K562 treated with DMSO at 1 percent for 24 hours (cell line): ENCODE results near the gene C6orf120. TPM values are rescaled to one million over a fixed set of nuclear protein-coding genes. Genes with fewer than 3 reads are reported as not detected.

Experiments used
- total RNA-seq: library from RNA; unstranded; fragments of 300-600 nt; gene quantifications from 2 replicates; pipeline ENCODE4 v1.2.3, GENCODE V29; 2022; ENCODE audit warnings: low read depth; ENCODE audit not compliant: insufficient read depth

The C6orf120 gene
- total RNA-seq = 39.0 and 41.4 TPM in 2 replicates

DNA sequence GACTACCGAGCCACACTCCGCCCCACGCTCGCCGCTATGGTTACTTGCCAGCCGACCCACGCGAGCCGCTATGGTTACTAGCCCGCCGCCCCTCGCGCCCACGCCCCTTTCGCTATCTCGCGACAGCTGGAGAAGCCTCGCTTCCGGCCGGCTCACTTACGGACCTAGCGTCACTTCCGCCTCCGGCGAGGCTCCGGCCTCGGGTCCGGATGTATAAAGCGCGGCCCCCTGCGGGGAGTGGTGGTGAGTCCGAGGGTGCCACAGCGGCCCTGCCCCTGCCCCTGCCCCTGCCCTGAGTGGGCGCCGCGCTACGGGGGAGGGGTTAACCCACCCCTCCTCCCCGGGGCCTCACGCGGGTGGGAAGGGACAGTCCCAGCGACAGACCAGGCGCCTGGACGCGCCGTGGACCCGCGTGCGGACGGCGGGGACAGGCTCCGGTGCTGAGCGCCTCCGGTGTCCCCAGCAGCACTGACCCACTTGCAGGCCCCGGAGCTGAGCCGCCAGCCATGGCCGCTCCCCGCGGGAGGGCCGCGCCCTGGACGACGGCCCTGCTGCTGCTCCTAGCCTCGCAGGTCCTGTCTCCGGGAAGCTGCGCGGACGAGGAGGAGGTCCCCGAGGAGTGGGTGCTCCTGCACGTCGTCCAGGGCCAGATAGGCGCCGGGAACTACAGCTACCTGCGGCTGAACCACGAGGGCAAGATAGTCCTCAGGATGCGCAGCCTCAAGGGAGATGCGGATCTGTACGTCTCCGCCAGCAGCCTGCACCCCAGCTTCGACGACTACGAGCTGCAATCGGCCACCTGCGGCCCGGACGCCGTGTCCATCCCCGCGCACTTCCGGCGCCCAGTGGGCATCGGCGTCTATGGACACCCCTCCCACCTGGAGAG, at the start of gene C6orf120, which contains the start of gene WDR27:
Gene C6orf120, plus strand, starts transcription at position 173 of the 886 bp plus-strand sequence. Its CDS starts 334 bp downstream, at position 507.
Gene WDR27, minus strand, starts transcription at position 76 of the 886 bp plus-strand sequence. CDS start 13,024 bp downstream, outside the sequence.

DNA sequence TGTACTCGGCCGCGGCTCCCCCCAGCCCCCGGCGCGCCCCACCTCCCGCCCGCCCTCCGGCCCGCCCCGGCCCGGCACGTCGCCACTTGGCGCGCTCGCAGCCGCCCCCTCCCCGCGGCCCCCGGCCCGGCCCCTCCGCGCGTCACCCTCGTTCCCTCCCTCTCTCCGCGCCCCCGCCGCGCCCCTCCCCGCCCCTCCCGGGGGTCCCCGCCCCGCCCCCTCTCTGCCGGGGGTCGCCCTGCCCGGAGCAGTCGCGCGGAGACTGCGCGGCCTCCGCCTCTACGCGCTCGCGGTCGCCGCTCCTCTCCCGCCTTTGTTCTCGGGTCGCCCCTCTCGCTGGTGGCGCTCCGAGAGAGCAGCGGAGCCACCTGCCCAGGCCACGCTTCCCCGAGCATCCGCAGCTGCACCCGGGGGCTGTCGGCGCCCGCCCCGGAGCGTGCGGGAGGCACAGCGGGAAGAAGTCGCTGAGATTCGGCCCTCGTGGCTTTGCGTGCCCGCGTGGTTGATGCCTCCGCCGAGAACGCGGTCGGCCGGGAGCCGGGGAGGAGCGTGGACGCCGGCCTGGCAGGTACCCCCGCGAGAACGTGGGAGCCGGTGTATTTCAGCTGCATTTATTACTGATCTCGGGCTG, 22.7 kb downstream of the C6orf120 start, which contains the start of gene PHF10:
Gene PHF10, minus strand, starts transcription at position 7 of the 631 bp plus-strand sequence. CDS start 569 bp downstream, outside the sequence.

DNA sequence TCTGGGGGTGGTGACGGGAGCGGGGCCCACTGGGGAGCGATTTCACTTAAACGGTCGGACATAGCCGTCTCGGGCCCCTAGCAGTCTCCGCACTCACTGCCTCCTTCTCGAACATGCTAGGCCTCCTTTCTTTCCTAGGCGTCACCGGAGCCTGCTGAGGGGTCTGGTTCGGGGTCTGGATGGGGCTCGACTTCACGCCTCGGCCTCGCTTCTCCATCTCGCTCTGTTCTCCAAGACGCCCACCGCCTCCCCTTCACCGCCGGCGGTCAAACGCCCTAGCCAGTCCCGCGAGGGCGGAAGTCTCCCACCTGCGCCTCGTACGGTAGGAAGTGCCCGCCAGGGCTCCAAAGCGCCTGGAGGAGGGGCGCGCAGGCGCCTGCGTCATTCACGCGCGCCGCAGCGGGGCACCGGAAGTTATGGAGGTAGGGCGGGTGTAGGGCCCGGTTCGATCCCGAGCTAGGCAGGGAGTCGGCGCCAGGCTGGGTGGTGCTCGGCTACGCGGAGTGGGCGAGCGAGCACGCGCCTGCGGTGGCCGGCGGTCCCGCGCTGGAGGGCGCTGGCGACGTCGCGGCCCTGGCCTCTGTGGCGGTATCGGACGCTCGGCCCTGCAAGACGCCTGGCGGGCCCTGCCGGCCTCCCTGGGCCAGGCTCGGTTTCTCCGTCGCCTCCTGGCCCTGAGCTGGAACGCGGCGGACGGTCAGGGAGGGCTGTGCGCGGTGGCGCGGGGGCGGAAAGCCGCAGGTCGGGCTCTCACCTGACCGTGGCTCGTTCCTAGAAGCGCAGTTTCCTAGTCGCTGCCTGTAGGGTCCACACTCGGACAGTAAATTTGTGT, 49.5 kb downstream of the C6orf120 start, which contains the start of the genes DYNLT2 and ERMARD:
Gene DYNLT2, minus strand, starts transcription at position 331 of the 832 bp plus-strand sequence. Its CDS starts 114 bp downstream, at position 217.
Gene ERMARD, plus strand, starts transcription at position 381 of the 832 bp plus-strand sequence. Its CDS starts 36 bp downstream, at position 417.

Other genes with a start within 250 kb of the C6orf120 start
- 20.7 and 21.4 TPM in 2 replicates for gene WDR27, start 97 bp upstream of the C6orf120 start, total RNA-seq
- 46.1 and 53.1 TPM in 2 replicates for gene PHF10, start 22.4 kb downstream of the C6orf120 start, total RNA-seq
- 2.2 and 2.4 TPM in 2 replicates for gene DYNLT2, start 49.4 kb downstream of the C6orf120 start, total RNA-seq
- gene ERMARD, start 49.5 kb downstream of the C6orf120 start, total RNA-seq = 15.4 and 21.0 TPM in 2 replicates